RWPE1 (cell line): Measurements from ENCODE around the gene CPEB2.
A peak's percentile ranks its signal among the peaks of the same experiment; 100 is the strongest.

Experiments used
- CTCF ChIA-PET: fragments of 350-600 bp; sonication (Branson Sonifier 250); formaldehyde crosslinking; extraction: SDS; loops from one replicate; lab custom pipeline; 2021; lab: Yijun Ruan, JAX
- POLR2A ChIA-PET: fragments of 400-600 bp; formaldehyde crosslinking; extraction: SDS; loops from one replicate; lab custom pipeline; 2020; ENCODE audit warnings: antibody characterized with exemption; ENCODE audit not compliant: low non-redundant PET; lab: Yijun Ruan, JAX
- DNase-seq: peaks from one replicate; pipeline ENCODE4 v3.0.0; 2012; ENCODE audit warnings: low spot score
- H3K27ac ChIP-seq: fragments of 450-650 bp; 2 replicates; pipeline ENCODE4 v1.5.1; 2017
- TF ChIP-seq, protein P1 (sequence below): fragments of 450-650 bp; conservative IDR thresholded peaks from 2 replicates; pipeline ENCODE4 v1.5.1; 2017; ENCODE audit warnings: low read depth, mild to moderate bottlenecking

CPEB2 gene

DNA sequence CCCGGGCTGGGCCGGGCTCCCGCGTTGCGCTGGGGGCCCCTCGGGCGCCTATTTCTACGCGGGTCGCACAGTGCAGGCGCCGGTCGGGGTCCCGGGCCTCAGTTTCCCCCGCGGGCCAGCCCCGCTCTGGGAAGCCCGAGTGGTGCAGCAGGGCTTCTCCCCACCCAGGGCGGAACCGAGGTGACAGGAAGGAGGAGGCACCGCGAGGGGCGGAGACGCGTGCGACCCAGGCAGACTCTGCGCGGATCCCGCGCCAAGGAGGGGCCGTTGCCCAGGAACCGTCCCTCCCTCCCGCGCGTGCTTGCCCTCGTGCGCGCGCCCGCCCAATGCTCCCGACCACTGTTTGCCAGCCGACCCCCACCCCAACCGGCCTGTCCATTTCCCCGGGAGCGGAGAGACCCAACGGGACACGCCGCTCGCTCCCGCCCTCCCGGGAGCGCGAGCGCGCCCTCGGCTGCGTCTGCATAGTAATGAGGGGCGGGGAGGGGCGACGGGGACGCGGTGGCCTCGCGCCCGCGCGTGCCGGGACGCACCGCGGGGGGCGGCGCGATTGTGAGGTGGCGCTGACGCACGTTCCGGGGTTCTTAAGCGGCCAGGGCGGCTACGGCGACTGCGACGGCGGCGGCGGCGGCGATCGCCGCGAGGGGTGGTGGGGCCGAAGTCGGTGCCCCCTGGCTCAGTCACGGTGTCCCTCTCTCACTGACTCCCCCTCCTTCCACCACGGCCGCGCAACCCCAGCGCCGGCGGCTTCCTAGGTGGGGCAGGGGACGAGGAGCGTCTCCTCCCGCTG, at the start of gene CPEB2:
TSS of gene CPEB2 (plus strand) at position 613 of the 790 bp plus-strand sequence. CDS start 193 bp downstream, outside the sequence.
- peak within 1 kb of the TSS; percentile 99 for H3K27ac ChIP-seq
- TF ChIP-seq, protein P1, sequence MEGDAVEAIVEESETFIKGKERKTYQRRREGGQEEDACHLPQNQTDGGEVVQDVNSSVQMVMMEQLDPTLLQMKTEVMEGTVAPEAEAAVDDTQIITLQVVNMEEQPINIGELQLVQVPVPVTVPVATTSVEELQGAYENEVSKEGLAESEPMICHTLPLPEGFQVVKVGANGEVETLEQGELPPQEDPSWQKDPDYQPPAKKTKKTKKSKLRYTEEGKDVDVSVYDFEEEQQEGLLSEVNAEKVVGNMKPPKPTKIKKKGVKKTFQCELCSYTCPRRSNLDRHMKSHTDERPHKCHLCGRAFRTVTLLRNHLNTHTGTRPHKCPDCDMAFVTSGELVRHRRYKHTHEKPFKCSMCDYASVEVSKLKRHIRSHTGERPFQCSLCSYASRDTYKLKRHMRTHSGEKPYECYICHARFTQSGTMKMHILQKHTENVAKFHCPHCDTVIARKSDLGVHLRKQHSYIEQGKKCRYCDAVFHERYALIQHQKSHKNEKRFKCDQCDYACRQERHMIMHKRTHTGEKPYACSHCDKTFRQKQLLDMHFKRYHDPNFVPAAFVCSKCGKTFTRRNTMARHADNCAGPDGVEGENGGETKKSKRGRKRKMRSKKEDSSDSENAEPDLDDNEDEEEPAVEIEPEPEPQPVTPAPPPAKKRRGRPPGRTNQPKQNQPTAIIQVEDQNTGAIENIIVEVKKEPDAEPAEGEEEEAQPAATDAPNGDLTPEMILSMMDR, result no peak
- DNase-seq, result peak; percentile 70
- ChIA-PET POLR2A (no interaction called here), CTCF (interaction anchor here (0.9 kb wide), 1 partner anchor 252 kb away, joined by 4 read pairs; no protein-coding TSS in a partner anchor)

DNA sequence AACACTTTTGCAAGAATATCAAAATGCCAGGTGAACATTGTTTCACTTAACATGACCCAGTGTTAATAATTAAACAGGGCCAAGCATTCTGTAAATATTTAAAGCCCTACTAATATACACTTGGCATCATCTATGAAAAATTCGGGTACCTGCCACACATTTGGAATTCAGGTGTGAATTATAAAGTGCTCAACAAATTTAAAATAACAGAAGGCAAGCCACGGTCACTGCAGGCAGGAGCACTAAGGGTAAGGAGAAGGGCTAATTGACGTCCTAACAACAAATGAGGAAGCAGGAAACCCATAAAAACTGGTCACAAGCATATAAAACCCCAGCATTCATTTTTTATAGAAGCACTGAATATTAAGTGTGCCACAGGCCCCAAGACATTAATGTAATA, 43.8 kb upstream of the CPEB2 start:
- ChIA-PET CTCF (no interaction called here), POLR2A (no interaction called here)
- H3K27ac ChIP-seq, result no peak overlapping the region
- DNase-seq, result no peak
- TF ChIP-seq, protein P1, result no peak

DNA sequence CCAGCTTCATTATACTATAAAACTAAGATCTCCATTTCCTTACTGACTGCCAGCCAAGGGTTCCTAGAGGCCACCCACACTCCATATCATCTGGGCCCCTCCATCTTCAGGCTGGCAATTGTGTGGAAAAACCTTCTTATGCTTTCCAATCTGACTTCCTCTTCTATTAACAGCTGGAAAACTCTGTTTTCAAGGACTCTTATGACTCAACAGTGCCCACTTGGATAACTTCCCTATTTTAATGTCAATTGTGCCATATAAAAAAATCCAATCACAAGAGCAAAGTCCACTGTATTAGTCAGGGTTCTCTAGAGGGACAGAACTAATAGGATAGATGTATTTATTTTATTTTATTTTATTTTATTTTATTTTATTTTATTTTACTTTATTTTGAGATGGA, 41.0 kb upstream of the CPEB2 start:
- ChIA-PET CTCF (interaction anchor here (0.6 to 0.7 kb wide), 2 partner anchors 197 to 1317 kb away, joined by 3 read pairs; no protein-coding TSS in a partner anchor), POLR2A (no interaction called here)
- H3K27ac ChIP-seq, result no peak overlapping the region
- DNase-seq, result no peak
- TF ChIP-seq, protein P1, result no peak

DNA sequence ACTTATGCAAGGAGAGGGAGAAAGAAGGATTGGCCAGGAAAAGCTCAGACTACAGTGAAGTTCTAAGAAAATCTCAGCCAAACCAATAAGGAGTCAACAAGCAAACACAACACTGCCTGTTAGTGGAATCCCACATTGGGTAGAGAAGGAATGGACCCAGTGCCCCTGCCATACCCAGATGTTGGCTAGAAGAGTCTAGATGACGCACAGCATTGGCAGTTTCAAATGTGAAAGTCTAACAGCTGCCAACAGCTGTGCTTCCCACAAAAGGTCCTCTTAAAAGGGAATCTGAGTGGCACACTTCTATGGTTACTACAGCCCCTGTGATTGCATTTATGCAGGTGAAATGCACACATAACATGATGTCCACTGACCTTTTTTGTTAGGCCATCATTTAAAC, 37.2 kb upstream of the CPEB2 start:
- H3K27ac ChIP-seq, result no peak overlapping the region
- TF ChIP-seq, protein P1, result no peak
- ChIA-PET POLR2A (no interaction called here), CTCF (no interaction called here)
- no peak for DNase-seq

DNA sequence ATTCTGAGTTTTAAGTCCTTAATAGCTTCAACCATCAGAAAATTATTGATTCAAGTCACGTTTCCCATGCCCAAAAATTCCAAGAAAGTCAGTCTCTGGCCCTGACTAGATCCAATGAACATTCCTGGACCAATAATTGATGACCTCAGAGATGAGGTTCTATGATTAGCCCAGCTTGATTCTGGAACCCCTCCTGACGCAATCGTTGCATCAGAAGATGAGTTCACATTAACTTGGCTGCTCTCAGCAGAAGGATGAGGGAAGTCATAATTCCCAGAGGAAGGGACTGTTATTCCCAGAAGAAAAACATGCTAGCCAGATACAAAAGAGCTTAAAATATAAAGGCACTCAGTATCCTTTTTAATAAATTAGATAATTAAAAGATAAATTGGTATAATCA, 34.3 kb upstream of the CPEB2 start:
- no peak overlapping the region for H3K27ac ChIP-seq
- DNase-seq, result no peak
- POLR2A ChIA-PET, result no interaction called here
- TF ChIP-seq, protein P1, result no peak
- CTCF ChIA-PET, result no interaction called here

DNA sequence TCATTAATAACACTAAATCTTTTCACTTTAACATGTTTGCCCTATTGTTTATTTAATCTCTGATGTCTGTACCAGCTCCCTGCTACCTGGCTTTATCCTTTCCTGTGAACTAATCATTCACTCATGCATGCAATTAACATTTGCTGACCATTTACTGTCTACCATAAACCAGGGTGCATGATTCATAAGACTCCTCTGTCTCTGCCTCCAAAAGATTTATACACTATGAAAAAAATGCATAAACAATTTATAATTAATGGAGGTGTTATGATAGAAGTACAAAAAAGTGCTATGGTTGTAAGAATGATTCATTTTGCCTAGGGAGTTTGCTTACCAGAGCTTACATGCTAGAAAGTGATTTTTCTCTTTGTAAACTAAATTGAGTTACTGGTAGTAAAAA, 24.5 kb upstream of the CPEB2 start:
- POLR2A ChIA-PET, result no interaction called here
- TF ChIP-seq, protein P1, result no peak

More for the DNA sequence above, 24.5 kb upstream of the CPEB2 start:
- H3K27ac ChIP-seq, result no peak overlapping the region
- no peak for DNase-seq
- CTCF ChIA-PET, result no interaction called here
